Vagina (tissue), 2 donors: ENCODE measurements around the gene ZNF182.

ENCODE experiments used
- CTCF ChIP-seq, 3 experiments: fragments of 450-650 bp in 2 of 3; fragments of 200-600 bp in 1 of 3; sonication (generic) in 1 of 3; IDR thresholded peaks; one replicate each; pipeline ENCODE4 v1.5.1; 2017 to 2019; ENCODE audit warnings: antibody characterized with exemption in 3 of 3, mild to moderate bottlenecking in 2 of 3, moderate library complexity in 2 of 3
- POLR2A ChIP-seq, 2 donors: fragments of 450-650 bp; IDR thresholded peaks; one replicate each; pipeline ENCODE4 v1.6.1; 2017; ENCODE audit warnings: antibody characterized with exemption in 2 of 2, mild to moderate bottlenecking in 2 of 2, moderate library complexity in 2 of 2

GRCh38 chrX:47976254-47977151, 27.3 kb downstream of the ZNF182 start:
- TF ChIP-seq CTCF (IDR thresholded peaks at IDR 0.05) = no peak
- TF ChIP-seq POLR2A (IDR thresholded peaks at IDR 0.05) = no peak
